HTERT RPE-1 (cell line): ENCODE data around the gene MOB3A.
"Not testable (repeated sequence)": the region's sequence is repeated elsewhere in the genome, so short reads cannot be mapped to it uniquely, and the experiment has no call there.

Source experiments
- in situ Hi-C: fragments of 300-500 bp; cut with MboI; formaldehyde crosslinking; loops from 4 replicates; pipeline ENCODE4 v1.14.3; 2020; ENCODE audit warnings: low sequenced_read_pairs

Gene MOB3A

GRCh38 chr19:2108251-2109016, 12.3 kb upstream of the MOB3A start:
- in situ Hi-C loops: no loop called here

- in situ Hi-C loops: no loop called here
Measured at GRCh38 chr19:2103045-2103707, 7.0 kb upstream of the MOB3A start.

- in situ Hi-C loops: no loop called here
Measured at GRCh38 chr19:2101417-2102335, 5.5 kb upstream of the MOB3A start.

- in situ Hi-C loops: no loop called here
Measured at GRCh38 chr19:2100719-2101061, 4.6 kb upstream of the MOB3A start.

GRCh38 chr19:2099937-2100718, 4.0 kb upstream of the MOB3A start:
- in situ Hi-C loops: no loop called here

- in situ Hi-C loops: no loop called here
Measured at GRCh38 chr19:2099054-2099501, 3.0 kb upstream of the MOB3A start.

- in situ Hi-C loops: no loop called here
Measured at GRCh38 chr19:2097886-2098327, 1.8 kb upstream of the MOB3A start.

GRCh38 chr19:2097203-2097885, 1.2 kb upstream of the MOB3A start:
- in situ Hi-C loops: no loop called here

GRCh38 chr19:2096480-2097202, 515 bp upstream of the MOB3A start, which contains the start of gene IZUMO4:
Gene IZUMO4 (plus strand): TSS chr19:2096915. CDS start chr19:2096946, 31 bp downstream.
- in situ Hi-C loops: no loop called here

GRCh38 chr19:2091926-2092525, 4.1 kb downstream of the MOB3A start:
- in situ Hi-C loops: not testable (repeated sequence)

- in situ Hi-C loops: no loop called here
Measured at GRCh38 chr19:2089727-2090053, 6.4 kb downstream of the MOB3A start.

GRCh38 chr19:2089001-2089711, 7.0 kb downstream of the MOB3A start:
- in situ Hi-C loops: no loop called here

GRCh38 chr19:2087621-2088100, 8.5 kb downstream of the MOB3A start:
- in situ Hi-C loops: no loop called here

GRCh38 chr19:2086695-2087620, 9.2 kb downstream of the MOB3A start:
- in situ Hi-C loops: not testable (repeated sequence)

GRCh38 chr19:2084993-2085720, 11.0 kb downstream of the MOB3A start:
- in situ Hi-C loops: no loop called here

- in situ Hi-C loops: no loop called here
Measured at GRCh38 chr19:2083174-2083854, 12.8 kb downstream of the MOB3A start.
